Naive thymus-derived CD8-positive, alpha-beta T cell (primary cell): ENCODE results near the gene KCNJ18. TPM values are rescaled to one million over a fixed set of nuclear protein-coding genes. Genes with fewer than 3 reads are reported as not detected.
"Not testable (repeated sequence)": the region's sequence is repeated elsewhere in the genome, so short reads cannot be mapped to it uniquely, and the experiment has no call there.

Source experiments
- ATAC-seq, 2 donors: fragments of 150-1000 bp; cut with Tn5 transposase in 1 of 2; sonication (Bioruptor Pico), chemical (Tn5 transposase) in 1 of 2; 1 replicate in 1 of 2; 2 replicates in 1 of 2; pipeline ENCODE4 v1.10.0; 2021; ENCODE audit warnings: mild to moderate bottlenecking in 2 of 2, moderate library complexity in 2 of 2
- POLR2A ChIA-PET: fragments of 350-600 bp; sonication (Branson Sonifier 250); formaldehyde crosslinking; loops from one replicate; lab custom pipeline; 2021; ENCODE audit warnings: antibody characterized with exemption; lab: Charles Lee
- DNase-seq, 10 donors: peaks; one replicate each; pipeline versions ENCODE4 v3.0.0 to v3.0.0-alpha.2; 2020 to 2022
- H3K27ac Mint-ChIP-seq, 10 donors: one replicate each; pipeline ENCODE4 v1.8.0; 2020 to 2022; ENCODE audit warnings: mild to moderate bottlenecking in 10 of 10, mixed read lengths in 10 of 10, moderate library complexity in 4 of 10, inconsistent platforms in 1 of 10
- H3K27me3 Mint-ChIP-seq, 5 donors: one replicate each; pipeline ENCODE4 v1.8.0; 2021 to 2022; ENCODE audit warnings: mixed read lengths in 5 of 5
- H3K36me3 Mint-ChIP-seq, 3 donors: one replicate each; pipeline ENCODE4 v1.8.0; 2020 to 2022; ENCODE audit warnings: mixed read lengths in 3 of 3, mild to moderate bottlenecking in 2 of 3, inconsistent platforms in 1 of 3
- H3K4me1 Mint-ChIP-seq, 4 donors: one replicate each; pipeline ENCODE4 v1.8.0; 2021 to 2022; ENCODE audit warnings: mixed read lengths in 4 of 4
- H3K4me3 Mint-ChIP-seq, 10 donors: one replicate each; pipeline ENCODE4 v1.8.0; 2020 to 2022; ENCODE audit warnings: mild to moderate bottlenecking in 10 of 10, mixed read lengths in 10 of 10, moderate library complexity in 6 of 10, inconsistent platforms in 1 of 10
- H3K9me3 Mint-ChIP-seq, 9 donors: one replicate each; pipeline ENCODE4 v1.8.0; 2020 to 2022; ENCODE audit warnings: mixed read lengths in 9 of 9, mild to moderate bottlenecking in 3 of 9, inconsistent platforms in 1 of 9, moderate library complexity in 1 of 9
- polyA plus RNA-seq, 3 donors: library from polyadenylated mRNA; unstranded; fragments of 300-500 nt; fragmentation: Illumina TruSeq; gene quantifications; one replicate each; pipeline ENCODE4 v1.2.3, GENCODE V29; 2021
- total RNA-seq, 8 experiments: library from RNA in 2 of 8; stranded (reverse) in 2 of 8; gene quantifications; one replicate each; pipeline ENCODE4 v1.2.3 and lab custom pipeline; 2021 to 2026

Gene KCNJ18
- total and polyA plus RNA-seq, 5 experiments from 2014 or later, result not detected

- H3K4me3 Mint-ChIP-seq, H3K27ac Mint-ChIP-seq, ATAC-seq, H3K4me1 Mint-ChIP-seq, H3K9me3 Mint-ChIP-seq, DNase-seq, H3K36me3 Mint-ChIP-seq, POLR2A ChIA-PET, H3K27me3 Mint-ChIP-seq: not testable (repeated sequence)
Measured at GRCh38 chr17:21714676-21715075, 22.4 kb downstream of the KCNJ18 start.

GRCh38 chr17:21715877-21716276 lies 23.6 kb downstream of the KCNJ18 start:
- not testable (repeated sequence) for H3K9me3 Mint-ChIP-seq
- peaks cover 0 to 15% (median 2%) of the 10 kb centered on the region in 5 donors for H3K27me3 Mint-ChIP-seq

GRCh38 chr17:21718971-21719370 lies 26.6 kb downstream of the KCNJ18 start:
- ATAC-seq, POLR2A ChIA-PET, H3K9me3 Mint-ChIP-seq, H3K27ac Mint-ChIP-seq, DNase-seq, H3K4me1 Mint-ChIP-seq, H3K4me3 Mint-ChIP-seq, H3K36me3 Mint-ChIP-seq: not testable (repeated sequence)
- peaks cover 0 to 39% (median 6%) of the 10 kb centered on the region in 5 donors for H3K27me3 Mint-ChIP-seq

More at GRCh38 chr17:21715877-21716276, 23.6 kb downstream of the KCNJ18 start:
- H3K36me3 Mint-ChIP-seq, DNase-seq, POLR2A ChIA-PET, H3K4me1 Mint-ChIP-seq, H3K4me3 Mint-ChIP-seq, ATAC-seq, H3K27ac Mint-ChIP-seq: not testable (repeated sequence)

GRCh38 chr17:21719511-21720226 lies 27.3 kb downstream of the KCNJ18 start:
- H3K4me3 Mint-ChIP-seq, POLR2A ChIA-PET, H3K9me3 Mint-ChIP-seq, H3K27ac Mint-ChIP-seq, H3K36me3 Mint-ChIP-seq, ATAC-seq, H3K4me1 Mint-ChIP-seq, DNase-seq: not testable (repeated sequence)
- peaks cover 0 to 39% (median 6%) of the 10 kb centered on the region in 5 donors for H3K27me3 Mint-ChIP-seq

- DNase-seq, POLR2A ChIA-PET, H3K27ac Mint-ChIP-seq, H3K9me3 Mint-ChIP-seq, H3K4me3 Mint-ChIP-seq, ATAC-seq, H3K4me1 Mint-ChIP-seq, H3K36me3 Mint-ChIP-seq: not testable (repeated sequence)
- H3K27me3 Mint-ChIP-seq, result peaks cover 0 to 39% (median 8%) of the 10 kb centered on the region in 5 donors
Measured at GRCh38 chr17:21720566-21720965, 28.2 kb downstream of the KCNJ18 start.

- H3K9me3 Mint-ChIP-seq, POLR2A ChIA-PET, H3K36me3 Mint-ChIP-seq, ATAC-seq, H3K4me3 Mint-ChIP-seq, H3K27ac Mint-ChIP-seq, DNase-seq, H3K4me1 Mint-ChIP-seq: not testable (repeated sequence)
- H3K27me3 Mint-ChIP-seq, result peaks cover 0 to 39% (median 8%) of the 10 kb centered on the region in 5 donors
Measured at GRCh38 chr17:21722268-21722667, 29.9 kb downstream of the KCNJ18 start.

GRCh38 chr17:21724216-21725006 lies 32.1 kb downstream of the KCNJ18 start:
- H3K36me3 Mint-ChIP-seq, H3K4me3 Mint-ChIP-seq, DNase-seq, H3K9me3 Mint-ChIP-seq, ATAC-seq, H3K4me1 Mint-ChIP-seq, H3K27ac Mint-ChIP-seq, POLR2A ChIA-PET: not testable (repeated sequence)
- H3K27me3 Mint-ChIP-seq, result peaks cover 0 to 37% (median 6%) of the 10 kb centered on the region in 5 donors

- H3K36me3 Mint-ChIP-seq, H3K4me3 Mint-ChIP-seq, H3K4me1 Mint-ChIP-seq, H3K27me3 Mint-ChIP-seq, H3K27ac Mint-ChIP-seq, DNase-seq, POLR2A ChIA-PET, H3K9me3 Mint-ChIP-seq, ATAC-seq: not testable (repeated sequence)
Measured at GRCh38 chr17:21731076-21731475, 38.8 kb downstream of the KCNJ18 start.

- H3K9me3 Mint-ChIP-seq, H3K27ac Mint-ChIP-seq, POLR2A ChIA-PET, H3K36me3 Mint-ChIP-seq, H3K27me3 Mint-ChIP-seq, DNase-seq, H3K4me3 Mint-ChIP-seq, H3K4me1 Mint-ChIP-seq, ATAC-seq: not testable (repeated sequence)
Measured at GRCh38 chr17:21733931-21734330, 41.6 kb downstream of the KCNJ18 start.

- H3K4me1 Mint-ChIP-seq, H3K9me3 Mint-ChIP-seq, POLR2A ChIA-PET, H3K4me3 Mint-ChIP-seq, H3K27ac Mint-ChIP-seq, H3K27me3 Mint-ChIP-seq, H3K36me3 Mint-ChIP-seq, DNase-seq, ATAC-seq: not testable (repeated sequence)
Measured at GRCh38 chr17:21735814-21736213, 43.5 kb downstream of the KCNJ18 start.

- H3K36me3 Mint-ChIP-seq, H3K27ac Mint-ChIP-seq, H3K9me3 Mint-ChIP-seq, H3K4me1 Mint-ChIP-seq, DNase-seq, H3K27me3 Mint-ChIP-seq, H3K4me3 Mint-ChIP-seq, ATAC-seq, POLR2A ChIA-PET: not testable (repeated sequence)
Measured at GRCh38 chr17:21737015-21737580, 44.8 kb downstream of the KCNJ18 start.

GRCh38 chr17:21738241-21738640 lies 45.9 kb downstream of the KCNJ18 start:
- DNase-seq, H3K4me1 Mint-ChIP-seq, H3K27ac Mint-ChIP-seq, H3K9me3 Mint-ChIP-seq, H3K36me3 Mint-ChIP-seq, ATAC-seq, POLR2A ChIA-PET, H3K27me3 Mint-ChIP-seq, H3K4me3 Mint-ChIP-seq: not testable (repeated sequence)

- H3K4me3 Mint-ChIP-seq, H3K27ac Mint-ChIP-seq, H3K27me3 Mint-ChIP-seq, H3K9me3 Mint-ChIP-seq, DNase-seq, H3K36me3 Mint-ChIP-seq, ATAC-seq, POLR2A ChIA-PET, H3K4me1 Mint-ChIP-seq: not testable (repeated sequence)
Measured at GRCh38 chr17:21738877-21739474, 46.7 kb downstream of the KCNJ18 start.
